ENCODE results near the gene FAM3C. TPM values are rescaled to one million over a fixed set of nuclear protein-coding genes. Genes with fewer than 3 reads are reported as not detected.

FAM3C gene
- total and polyA plus RNA-seq, 10 of the 15 experiments (the other 5 are each of a cell fraction or from before 2014, with no cell fraction given): 11.0 to 110 (median 27.8) TPM

DNA sequence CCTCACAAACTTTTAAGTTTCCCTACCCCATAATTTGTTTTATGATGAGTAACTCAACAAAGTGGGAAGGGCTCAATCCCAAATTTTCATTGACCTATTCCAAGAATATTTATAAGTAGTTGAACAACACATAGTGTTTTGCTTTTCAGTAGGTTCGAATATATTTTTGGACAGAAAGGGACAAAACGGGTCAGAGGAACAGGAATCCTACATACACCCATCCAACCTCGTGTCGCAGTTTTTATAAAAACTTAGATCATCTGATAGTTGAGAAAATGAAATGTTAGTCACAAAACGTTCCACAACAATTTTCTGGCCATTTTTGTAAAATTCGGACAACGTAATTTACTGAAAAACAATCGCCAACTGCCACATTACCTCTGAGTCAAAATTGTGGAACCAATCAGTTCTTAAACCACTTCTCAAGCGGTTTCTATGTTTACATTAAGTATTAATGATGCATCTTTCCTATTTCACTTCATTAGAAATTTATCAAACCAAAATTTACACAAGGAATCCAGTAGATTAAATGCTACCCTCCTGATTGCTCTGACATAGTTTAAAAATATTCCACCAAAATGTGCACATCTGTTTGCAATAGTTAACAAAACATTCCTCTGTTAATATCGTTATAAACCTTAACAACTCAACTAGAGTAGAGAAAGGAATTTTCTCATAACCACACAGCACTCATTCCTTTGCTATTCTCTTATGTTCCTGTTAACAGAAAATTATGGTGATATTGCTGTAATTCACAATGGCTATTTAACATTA lies 61.0 kb downstream of the FAM3C start:
- H3K9ac ChIP-seq (ENCODE audit: control insufficient read depth, insufficient read depth, low read length): no peak overlapping the region
- no peaks in the 10 kb centered on the region for H3K79me2 ChIP-seq (ENCODE audit: control insufficient read depth, insufficient read depth, low read length)
- ATAC-seq: no peak
- no peak overlapping the region for H3K4me2 ChIP-seq (ENCODE audit: control insufficient read depth, insufficient read depth)
- ChIA-PET POLR2A (interaction anchor here (0.6 kb wide), 1 partner anchor 74 kb away, joined by 3 read pairs; no protein-coding TSS in a partner anchor), CTCF (interaction anchor here (0.6 to 3.6 kb wide), 4 partner anchors 32 to 281 kb away, joined by 3 to 20 read pairs (median 4); no protein-coding TSS in a partner anchor), SMC1A (ENCODE audit: uncharacterized antibody, unreplicated experiment) (interaction anchor here (0.6 kb wide), 2 partner anchors 151 to 359 kb away, joined by 3 read pairs; no protein-coding TSS in a partner anchor), RAD21 (ENCODE audit: unreplicated experiment) (no interaction called here)
- H2AFZ ChIP-seq (ENCODE audit: control insufficient read depth, low read depth, low read length): no peak overlapping the region
- no peaks in the 10 kb centered on the region for H3K9me3 ChIP-seq (replicated peaks; ENCODE audit: control insufficient read depth, insufficient read depth, low read length)
- H3K4me3 ChIP-seq: no peak overlapping the region
- DNase-seq (ENCODE audit: low read depth, low spot score): no peak
- peaks cover 2 to 4% of the 10 kb centered on the region in 2 experiments; a peak in 3 of 4 replicates for H3K27me3 ChIP-seq (replicated peaks in 1 of 2; ENCODE audit: control insufficient read depth in 2 of 2, insufficient read depth in 2 of 2, low read length in 1 of 2)
- no peak overlapping the region for H3K27ac ChIP-seq (ENCODE audit: control insufficient read depth, insufficient read depth)
- in situ Hi-C loops (cut with MboI) (no loop called here), intact Hi-C loops (cut with micrococcal nuclease; ENCODE audit: unreplicated experiment) (loop anchor here (5.0 kb wide), 1 partner anchor 348 kb away; the partner anchor contains the start of gene CPED1)
- WGBS (ENCODE audit: insufficient coverage, insufficient replicate concordance, low lambda C conversion rate, missing lambda C conversion rate): 44% methylated on average over 10 of the region's 10 CpGs
- no peak for FAIRE-seq
- peaks cover 4% of the 10 kb centered on the region for H3K4me1 ChIP-seq (ENCODE audit: control insufficient read depth, insufficient read depth, low read length)
- no peaks in the 10 kb centered on the region; a peak in 1 of 4 replicates for H3K36me3 ChIP-seq (ENCODE audit: control insufficient read depth in 2 of 2, insufficient read depth in 2 of 2, low read length in 1 of 2)
- TF ChIP-seq ZNF274 (IDR thresholded peaks at IDR 0.05; ENCODE audit: insufficient read depth, insufficient read length): no peak
- TF ChIP-seq NRF1 (conservative IDR thresholded peaks at IDR 0.05; ENCODE audit: low read depth, low read length): no peak
- TF ChIP-seq, protein P1, sequence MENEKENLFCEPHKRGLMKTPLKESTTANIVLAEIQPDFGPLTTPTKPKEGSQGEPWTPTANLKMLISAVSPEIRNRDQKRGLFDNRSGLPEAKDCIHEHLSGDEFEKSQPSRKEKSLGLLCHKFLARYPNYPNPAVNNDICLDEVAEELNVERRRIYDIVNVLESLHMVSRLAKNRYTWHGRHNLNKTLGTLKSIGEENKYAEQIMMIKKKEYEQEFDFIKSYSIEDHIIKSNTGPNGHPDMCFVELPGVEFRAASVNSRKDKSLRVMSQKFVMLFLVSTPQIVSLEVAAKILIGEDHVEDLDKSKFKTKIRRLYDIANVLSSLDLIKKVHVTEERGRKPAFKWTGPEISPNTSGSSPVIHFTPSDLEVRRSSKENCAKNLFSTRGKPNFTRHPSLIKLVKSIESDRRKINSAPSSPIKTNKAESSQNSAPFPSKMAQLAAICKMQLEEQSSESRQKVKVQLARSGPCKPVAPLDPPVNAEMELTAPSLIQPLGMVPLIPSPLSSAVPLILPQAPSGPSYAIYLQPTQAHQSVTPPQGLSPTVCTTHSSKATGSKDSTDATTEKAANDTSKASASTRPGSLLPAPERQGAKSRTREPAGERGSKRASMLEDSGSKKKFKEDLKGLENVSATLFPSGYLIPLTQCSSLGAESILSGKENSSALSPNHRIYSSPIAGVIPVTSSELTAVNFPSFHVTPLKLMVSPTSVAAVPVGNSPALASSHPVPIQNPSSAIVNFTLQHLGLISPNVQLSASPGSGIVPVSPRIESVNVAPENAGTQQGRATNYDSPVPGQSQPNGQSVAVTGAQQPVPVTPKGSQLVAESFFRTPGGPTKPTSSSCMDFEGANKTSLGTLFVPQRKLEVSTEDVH (IDR thresholded peaks at IDR 0.05; ENCODE audit: low read depth, partially characterized antibody): no peak
- TF ChIP-seq NFXL1 (IDR thresholded peaks at IDR 0.05; ENCODE audit: borderline replicate concordance): no peak
- TF ChIP-seq RBBP5 (conservative IDR thresholded peaks at IDR 0.05): no peak
- TF ChIP-seq EGR1 (IDR thresholded peaks at IDR 0.05; ENCODE audit: borderline replicate concordance in 1 of 2, low read depth in 2 of 2, low read length in 2 of 2): no peak
- TF ChIP-seq PBX3 (IDR thresholded peaks at IDR 0.05; ENCODE audit: insufficient replicate concordance, low read depth, low read length): no peak
- TF ChIP-seq, protein P2, sequence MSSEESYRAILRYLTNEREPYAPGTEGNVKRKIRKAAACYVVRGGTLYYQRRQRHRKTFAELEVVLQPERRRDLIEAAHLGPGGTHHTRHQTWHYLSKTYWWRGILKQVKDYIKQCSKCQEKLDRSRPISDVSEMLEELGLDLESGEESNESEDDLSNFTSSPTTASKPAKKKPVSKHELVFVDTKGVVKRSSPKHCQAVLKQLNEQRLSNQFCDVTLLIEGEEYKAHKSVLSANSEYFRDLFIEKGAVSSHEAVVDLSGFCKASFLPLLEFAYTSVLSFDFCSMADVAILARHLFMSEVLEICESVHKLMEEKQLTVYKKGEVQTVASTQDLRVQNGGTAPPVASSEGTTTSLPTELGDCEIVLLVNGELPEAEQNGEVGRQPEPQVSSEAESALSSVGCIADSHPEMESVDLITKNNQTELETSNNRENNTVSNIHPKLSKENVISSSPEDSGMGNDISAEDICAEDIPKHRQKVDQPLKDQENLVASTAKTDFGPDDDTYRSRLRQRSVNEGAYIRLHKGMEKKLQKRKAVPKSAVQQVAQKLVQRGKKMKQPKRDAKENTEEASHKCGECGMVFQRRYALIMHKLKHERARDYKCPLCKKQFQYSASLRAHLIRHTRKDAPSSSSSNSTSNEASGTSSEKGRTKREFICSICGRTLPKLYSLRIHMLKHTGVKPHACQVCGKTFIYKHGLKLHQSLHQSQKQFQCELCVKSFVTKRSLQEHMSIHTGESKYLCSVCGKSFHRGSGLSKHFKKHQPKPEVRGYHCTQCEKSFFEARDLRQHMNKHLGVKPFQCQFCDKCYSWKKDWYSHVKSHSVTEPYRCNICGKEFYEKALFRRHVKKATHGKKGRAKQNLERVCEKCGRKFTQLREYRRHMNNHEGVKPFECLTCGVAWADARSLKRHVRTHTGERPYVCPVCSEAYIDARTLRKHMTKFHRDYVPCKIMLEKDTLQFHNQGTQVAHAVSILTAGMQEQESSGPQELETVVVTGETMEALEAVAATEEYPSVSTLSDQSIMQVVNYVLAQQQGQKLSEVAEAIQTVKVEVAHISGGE (CRISPR knock-in tag; IDR thresholded peaks at IDR 0.05): no peak
- no peak for TF ChIP-seq TARDBP (IDR thresholded peaks at IDR 0.05; ENCODE audit: borderline replicate concordance)
- no peak for TF ChIP-seq STAT1 (conservative IDR thresholded peaks at IDR 0.05)
- no peaks in the 10 kb centered on the region for H4K20me1 ChIP-seq (ENCODE audit: control insufficient read depth, insufficient read depth)
- BruUV-seq (replicated peaks): no TSS peak

All from GM12878 (cell line).